Hematopoietic multipotent progenitor cell treated with erythropoietin and hydrocortisone succinate and interleukin-3 and kit ligand, for 15 days (in vitro differentiated cells): ENCODE data around the gene ABHD17C.
"Not testable (repeated sequence)": the region's sequence is repeated elsewhere in the genome, so short reads cannot be mapped to it uniquely, and the experiment has no call there.

ENCODE experiments used
- DNase-seq: peaks from one replicate; pipeline ENCODE4 v3.0.0-alpha.2; 2015; ENCODE audit warnings: low spot score

Gene ABHD17C

GRCh38 chr15:80695099-80695910 is at the start of gene ABHD17C:
TSS of gene ABHD17C (plus strand) at chr15:80695310. CDS start at chr15:80695430, 120 bp downstream.
- DNase-seq = peak; percentile 55

GRCh38 chr15:80645494-80646065 is 49.5 kb upstream of the ABHD17C start:
- DNase-seq = no peak

- DNase-seq = not testable (repeated sequence)
These were observed 47.7 kb upstream of the ABHD17C start for GRCh38 chr15:80647424-80647823.

GRCh38 chr15:80654299-80654698 is 40.8 kb upstream of the ABHD17C start:
- no peak for DNase-seq

GRCh38 chr15:80659375-80659774 is 35.7 kb upstream of the ABHD17C start:
- DNase-seq = no peak

- DNase-seq = no peak
These were observed 35.0 kb upstream of the ABHD17C start for GRCh38 chr15:80660119-80660518.

GRCh38 chr15:80662129-80662528 is 33.0 kb upstream of the ABHD17C start:
- DNase-seq = no peak

GRCh38 chr15:80662757-80663553 is 32.2 kb upstream of the ABHD17C start:
- no peak for DNase-seq

- no peak for DNase-seq
These were observed 30.0 kb upstream of the ABHD17C start for GRCh38 chr15:80665151-80665550.

- DNase-seq = no peak
These were observed 27.2 kb upstream of the ABHD17C start for GRCh38 chr15:80667936-80668335.

GRCh38 chr15:80668546-80669236 is 26.4 kb upstream of the ABHD17C start:
- DNase-seq = no peak

GRCh38 chr15:80669663-80670273 is 25.3 kb upstream of the ABHD17C start:
- DNase-seq = no peak

GRCh38 chr15:80673561-80674244 is 21.4 kb upstream of the ABHD17C start:
- DNase-seq = no peak

GRCh38 chr15:80674245-80674614 is 20.9 kb upstream of the ABHD17C start:
- DNase-seq = no peak

- no peak for DNase-seq
These were observed 18.1 kb upstream of the ABHD17C start for GRCh38 chr15:80677041-80677440.

GRCh38 chr15:80679167-80679803 is 15.8 kb upstream of the ABHD17C start:
- DNase-seq = no peak

- DNase-seq = no peak
These were observed 15.3 kb upstream of the ABHD17C start for GRCh38 chr15:80679804-80680175.

- no peak for DNase-seq
These were observed 12.9 kb upstream of the ABHD17C start for GRCh38 chr15:80682201-80682600.

GRCh38 chr15:80684697-80685096 is 10.4 kb upstream of the ABHD17C start:
- no peak for DNase-seq

- no peak for DNase-seq
These were observed 9.5 kb upstream of the ABHD17C start for GRCh38 chr15:80685628-80686027.

GRCh38 chr15:80689294-80689693 is 5.8 kb upstream of the ABHD17C start:
- DNase-seq = no peak
